GDM1 (cell line): ENCODE data around the gene ACSS1.

Source experiments
- DNase-seq: peaks from one replicate; lab custom pipeline; 2025; lab: John Stamatoyannopoulos, UW

The ACSS1 gene

DNA sequence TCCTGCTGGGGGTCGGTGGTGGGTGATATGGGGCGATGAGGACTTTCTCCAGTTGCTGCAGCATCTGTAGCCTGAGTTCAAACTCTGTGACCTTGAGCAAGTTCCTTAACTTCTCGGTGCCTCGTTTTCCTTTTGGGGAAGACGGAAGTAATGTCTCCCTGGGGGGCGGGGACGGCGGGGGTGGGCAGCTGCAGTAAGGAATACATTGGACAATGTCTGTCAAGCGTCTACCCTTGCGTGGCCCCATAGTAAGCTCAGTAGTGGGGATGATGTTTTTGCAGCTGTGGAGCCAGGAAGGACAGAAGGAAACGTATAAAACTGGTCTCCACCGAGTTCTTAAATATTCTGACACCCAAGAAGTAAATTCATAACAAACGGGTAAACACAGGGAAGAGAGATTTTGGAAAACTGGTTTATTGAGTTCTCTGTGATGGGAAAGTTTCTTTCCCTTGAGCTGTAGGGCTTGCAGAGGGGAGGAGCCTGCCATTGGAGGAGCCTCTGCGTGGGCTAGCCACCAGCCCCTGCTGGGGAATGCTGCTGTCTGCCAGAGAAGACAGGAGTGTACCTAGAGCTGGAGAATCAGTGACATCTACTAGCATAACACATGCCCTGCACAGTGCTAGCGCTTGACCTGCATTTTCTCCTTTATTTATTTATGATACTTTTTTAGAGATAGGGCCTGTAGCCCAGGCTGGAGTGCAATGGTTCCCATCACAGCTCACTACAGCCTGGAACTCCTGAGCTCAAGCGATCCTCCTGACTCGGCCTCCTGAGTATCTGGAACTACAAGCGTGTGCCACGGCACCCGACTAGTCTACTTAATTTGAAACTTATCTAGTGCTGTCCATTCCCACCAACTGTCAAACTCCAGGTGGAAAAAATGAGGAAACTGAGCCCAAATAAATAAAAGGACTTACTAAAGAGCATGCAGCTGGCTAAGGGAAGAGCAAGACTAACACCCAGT lies 1.2 kb upstream of the ACSS1 start:
- peak; percentile 26 for DNase-seq

DNA sequence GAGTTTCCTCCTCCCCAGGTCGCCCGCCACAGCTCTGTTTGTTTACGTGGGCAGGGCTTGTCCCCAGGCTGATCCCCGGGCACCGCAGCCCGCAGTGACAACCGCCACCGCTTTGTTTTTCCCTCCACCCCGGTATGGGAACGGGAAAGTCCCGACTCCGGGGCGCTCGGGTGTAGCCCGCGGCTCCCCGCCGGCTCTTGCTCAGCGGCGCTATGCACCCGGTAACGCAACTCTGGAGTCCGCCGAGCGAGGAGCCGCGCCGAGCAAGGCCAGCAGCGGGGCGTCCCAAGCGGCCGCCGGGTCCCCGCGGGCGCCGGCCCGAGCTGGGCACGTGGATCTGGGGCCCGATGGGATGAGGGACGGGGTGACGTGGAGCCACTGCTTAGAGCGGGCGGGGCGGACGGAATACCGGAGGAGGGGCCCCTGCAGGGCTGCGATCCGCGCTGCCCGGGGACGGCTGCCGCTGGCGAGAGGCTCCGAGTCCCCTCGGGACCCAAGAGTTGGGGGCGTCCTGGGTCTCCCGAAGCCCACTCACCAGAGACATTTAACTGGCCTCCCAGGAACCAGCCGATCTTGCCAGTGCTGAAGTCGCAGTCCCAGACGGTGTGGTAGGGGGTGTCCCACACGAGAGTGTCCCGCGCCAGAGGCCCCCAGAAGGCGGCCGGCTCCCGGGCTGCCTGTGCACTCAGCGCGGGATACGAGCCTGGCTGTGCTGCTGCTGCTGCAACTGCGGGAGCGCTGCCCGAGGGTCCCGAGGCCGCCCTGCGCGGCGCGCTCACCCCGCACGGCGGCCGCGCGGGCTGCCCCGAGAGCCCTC lies 497 bp downstream of the ACSS1 start:
- peak; percentile 33 for DNase-seq

DNA sequence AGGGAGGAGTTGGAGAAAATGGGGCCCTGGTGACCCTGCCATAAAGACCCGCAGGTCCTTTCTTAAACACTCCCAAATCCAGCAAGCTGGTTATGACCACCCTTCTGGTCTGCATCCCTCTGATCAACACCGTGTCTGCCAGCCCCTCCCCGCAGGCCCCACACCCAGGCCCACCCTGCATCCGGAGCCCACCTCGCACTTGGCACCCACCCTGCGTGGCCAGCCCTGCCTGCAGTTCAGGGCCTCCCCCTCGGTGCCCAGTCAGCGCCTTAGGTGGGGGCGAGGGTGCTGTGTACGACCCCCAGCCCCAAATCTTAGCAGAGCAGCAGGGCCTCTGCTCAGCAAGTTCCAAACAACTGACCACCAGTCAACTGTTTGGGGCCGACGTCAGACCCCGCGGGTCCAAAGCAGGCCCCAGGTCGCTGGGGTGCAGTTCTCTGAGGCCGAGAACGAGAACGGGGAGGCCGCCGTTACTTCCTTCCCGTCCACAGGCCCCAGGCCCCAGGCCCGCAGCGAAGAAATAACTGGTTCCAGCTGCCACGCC lies 1.2 kb downstream of the ACSS1 start:
- no peak for DNase-seq

DNA sequence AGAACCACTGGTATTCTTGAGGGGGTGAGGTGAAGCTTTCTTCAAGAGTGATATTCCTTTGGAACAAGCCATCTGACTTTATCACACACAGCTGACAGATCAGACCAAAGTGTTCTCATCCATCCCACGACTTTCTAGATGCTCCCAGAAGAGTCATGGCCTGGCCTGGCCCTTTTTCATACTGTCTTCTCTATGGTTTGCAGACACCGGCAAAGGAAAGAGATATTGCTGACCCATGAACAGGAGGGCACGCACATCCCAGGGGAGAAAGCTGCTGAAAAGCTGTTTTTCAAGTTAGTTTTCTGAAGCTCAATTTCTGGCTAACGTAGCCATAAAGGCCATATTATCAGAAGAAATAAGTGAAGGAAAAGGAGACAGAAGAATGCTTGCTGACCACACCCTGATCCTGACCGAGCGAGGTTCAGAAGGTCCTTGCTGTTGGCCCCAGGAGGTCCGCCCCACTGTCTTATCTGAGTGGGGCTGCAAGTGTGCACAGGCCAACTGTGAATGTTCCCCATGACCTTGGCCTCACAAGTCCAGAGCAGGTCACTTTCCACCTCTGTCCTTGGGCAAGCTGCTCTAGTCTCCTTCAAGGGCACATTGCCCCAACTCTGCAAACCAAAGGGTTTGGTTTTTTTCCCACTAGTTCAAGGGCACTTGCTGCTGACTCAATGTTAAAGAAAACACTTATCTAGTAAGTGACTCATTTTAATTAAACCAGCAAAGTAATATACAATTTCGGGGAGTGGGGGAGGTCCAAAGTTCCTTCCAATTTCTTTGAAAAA lies 2.0 kb downstream of the ACSS1 start:
- DNase-seq: no peak

DNA sequence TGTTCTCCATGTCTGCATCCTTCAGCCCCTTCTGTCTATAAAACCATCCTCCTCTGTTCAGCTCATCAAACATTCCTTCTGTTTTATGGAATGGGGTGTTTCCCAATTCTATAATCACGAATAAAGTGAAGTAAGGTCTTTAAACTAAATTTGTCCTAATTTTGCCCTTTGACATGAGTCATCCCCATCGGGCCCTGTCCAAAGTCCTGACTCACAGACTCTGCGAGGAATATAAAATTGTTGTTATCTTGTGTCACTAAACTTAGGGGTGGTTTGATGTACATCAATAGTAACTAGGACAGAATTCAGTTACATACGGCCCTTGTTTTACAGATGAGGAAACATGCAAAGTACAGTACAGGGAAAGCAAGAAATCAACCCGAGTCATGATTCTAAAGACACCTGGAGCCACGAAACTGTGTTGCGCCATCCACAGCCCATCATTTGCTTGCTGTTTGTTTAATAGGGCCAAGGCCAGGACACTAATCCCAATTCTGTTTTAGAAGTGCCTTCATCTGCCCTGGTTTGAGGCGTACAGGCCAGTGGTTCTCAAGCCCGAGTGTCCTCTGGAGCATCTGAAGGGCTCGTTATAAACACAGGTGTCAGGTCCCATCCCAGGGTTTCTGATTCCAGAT lies 2.8 kb downstream of the ACSS1 start:
- DNase-seq: no peak

DNA sequence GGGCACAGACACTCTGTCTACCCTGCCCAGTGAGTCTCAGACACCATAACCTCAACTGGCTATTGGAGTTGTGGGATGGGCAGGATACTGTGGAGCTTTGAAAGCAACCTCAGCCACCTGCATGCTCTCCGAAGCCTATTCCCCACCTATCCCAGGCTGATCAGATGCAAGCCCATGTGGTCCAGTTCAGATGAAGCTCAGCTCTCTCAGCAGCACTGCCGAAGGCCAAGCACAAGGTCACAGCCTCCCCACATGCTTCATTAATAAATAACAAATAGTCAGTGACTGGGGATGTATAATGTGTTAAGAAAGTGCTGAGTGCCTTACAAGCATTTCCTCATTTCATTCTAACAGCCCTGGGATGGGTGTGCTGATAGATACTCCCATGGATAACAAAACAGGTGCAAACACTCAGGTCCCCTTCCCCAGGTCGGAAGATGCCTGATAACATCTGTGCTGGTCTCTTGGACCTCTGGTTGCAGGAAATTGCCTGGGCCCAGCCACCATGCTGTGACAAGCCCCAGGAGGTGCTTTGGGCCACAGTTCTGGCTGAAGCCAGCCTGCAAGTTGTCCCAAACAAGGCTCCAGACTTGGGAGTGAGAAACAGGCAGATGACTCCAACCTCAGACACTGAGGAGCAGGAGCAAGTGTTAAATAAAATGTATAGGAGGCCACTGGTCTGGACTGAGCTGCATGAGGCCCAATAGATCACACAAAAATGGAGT lies 3.7 kb downstream of the ACSS1 start:
- DNase-seq: no peak

DNA sequence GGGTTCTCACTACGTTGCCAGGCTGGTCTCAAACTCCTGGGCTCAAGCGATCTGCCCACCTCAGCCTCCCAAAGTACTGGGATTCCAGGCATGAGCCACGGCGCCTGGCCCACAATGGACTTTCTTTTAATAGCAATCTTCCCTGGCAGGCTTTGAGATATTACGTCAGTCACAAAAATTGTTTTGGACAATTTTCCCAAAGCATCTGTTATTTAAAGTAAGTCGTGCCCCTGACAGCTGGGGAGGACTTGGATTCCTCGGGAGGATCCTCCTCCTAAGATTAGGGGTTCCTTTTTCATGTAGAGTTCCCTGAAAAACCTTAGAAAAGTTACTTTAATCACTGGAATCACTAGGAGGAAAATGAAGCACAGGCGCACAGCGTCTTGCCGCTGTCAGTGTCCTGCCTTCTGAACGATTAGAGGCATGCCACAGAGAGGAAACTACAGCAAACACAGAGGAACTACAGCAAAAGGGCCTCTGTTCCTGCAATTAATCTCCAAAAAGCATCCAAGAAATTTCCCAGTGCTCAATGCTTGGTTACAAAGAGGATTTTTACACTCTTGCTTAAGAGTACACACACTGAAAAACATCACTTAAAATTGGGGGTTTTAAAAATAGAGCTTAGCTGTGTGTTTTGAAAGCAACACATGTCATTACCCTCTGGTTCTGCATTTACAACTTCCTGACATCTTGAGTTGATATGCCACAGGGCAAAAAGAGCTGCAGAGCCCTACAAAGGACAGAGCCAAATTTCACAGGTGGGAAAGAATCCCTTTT lies 4.5 kb downstream of the ACSS1 start:
- peak; percentile 34 for DNase-seq

DNA sequence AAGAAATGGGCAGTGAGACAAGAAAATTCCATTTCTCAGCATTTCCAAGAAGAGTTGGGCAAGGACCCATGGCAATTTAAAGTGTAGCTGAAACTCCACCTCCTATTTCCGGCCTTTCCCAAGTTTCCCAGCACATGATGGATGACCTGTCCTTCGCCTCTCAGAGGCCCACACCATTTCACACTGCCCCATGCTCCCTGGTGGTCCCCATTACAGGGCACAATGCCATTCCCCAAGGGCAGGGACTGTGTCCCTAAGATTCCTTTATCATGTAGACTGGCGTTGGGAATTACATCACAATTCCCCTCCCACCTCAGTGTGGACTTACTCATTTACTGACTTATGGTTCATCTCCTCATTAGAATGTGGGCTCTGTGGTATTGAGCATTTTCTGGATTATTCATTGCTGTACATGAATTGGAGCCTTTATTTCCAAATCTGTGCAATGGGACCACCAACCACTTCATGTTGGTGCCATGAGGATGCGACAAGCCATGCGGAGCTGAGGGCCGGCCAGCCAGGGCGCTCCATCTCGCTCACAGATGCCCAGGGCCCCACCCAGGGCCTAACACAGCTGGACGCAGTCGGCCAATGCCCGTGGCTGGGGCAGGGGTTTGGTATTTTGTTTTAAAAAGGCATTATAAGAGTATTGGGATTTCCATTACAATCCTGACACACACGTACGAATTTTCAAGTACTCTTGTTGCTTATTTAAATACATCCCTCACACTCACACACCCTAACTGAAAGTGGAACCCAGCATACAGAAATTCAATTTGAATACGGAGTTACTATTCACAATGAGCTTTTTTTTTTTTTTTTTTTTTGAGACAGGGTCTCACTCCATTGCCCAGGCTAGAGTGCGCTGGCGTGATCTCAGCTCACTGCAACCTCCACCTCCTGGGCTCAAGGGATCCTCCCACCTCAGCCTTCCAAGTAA lies 5.4 kb downstream of the ACSS1 start:
- DNase-seq: no peak

DNA sequence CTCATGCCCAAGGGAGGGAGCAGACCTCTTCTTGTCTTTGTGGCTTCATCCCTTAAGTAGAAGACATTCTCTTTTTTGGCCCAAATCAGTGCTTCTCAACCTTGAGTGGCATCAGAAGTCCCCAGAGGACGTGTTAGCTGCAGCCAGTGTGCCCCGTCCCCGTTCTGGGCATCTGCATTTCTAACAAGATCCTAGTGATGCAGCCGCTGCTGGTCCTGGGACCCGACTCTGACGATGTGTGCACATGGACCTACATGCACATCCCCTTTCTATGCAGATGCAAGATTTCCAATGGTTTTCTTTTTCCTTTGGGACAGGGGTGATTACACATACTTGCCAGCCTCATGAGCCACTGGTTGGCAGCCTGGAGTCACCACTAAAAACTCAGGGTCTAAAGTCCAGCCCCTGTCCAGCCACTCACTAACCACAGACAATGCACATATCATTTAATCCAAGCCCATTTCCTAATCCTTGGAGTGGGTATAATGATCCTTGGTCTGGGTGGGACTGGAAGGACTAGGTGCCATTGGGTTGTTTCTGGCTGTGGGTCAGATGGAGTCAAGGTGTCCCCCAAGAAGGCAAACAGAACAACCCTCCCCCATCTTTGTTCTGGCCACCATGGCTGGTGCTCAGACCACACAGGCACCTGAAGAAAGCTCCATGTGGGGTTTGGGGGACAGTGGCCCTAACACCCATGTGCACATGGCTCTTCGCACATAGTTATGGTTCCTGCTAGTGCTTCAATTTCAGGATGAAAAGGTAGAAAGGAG lies 6.4 kb downstream of the ACSS1 start:
- DNase-seq: no peak

DNA sequence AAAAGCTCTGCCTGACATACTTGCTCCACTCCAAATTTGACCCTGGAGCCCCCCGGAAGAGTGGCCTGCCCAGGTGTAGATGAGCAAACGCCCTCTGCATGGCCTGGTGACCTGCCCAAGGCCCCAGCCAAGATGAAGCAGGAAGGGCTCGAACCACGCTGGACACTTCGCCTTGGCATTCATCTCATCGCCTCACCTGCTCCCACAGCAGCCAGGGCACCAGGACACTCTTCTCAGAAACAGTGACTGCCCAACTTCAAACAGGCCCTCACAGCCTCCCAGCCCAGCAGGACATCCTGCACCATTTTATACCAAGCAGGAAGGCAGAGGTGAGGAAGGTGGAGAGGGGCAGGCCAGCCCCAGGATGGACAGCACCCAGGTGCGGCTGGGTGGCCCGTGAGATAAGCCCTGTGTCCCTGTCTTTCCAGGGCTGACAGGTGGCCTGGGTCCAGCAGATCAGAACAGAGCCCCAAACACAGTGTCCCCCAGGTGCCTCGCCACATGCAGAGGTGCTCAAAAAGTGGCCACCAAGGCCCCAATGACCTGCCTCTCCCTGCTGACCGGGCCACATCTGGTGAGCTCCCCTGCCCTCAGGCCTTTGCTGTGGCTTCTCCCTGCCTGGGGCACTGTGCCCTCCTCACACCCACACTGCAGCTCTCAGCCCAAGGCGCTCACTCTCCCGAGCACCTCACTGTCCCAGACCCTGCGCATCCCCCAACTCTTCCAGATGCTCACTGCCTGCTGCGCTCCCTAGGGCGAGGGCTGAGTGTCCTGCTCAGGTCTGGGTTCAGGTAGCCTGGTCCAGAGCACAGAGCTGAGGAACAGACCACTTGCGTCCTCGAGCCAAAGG lies 7.2 kb downstream of the ACSS1 start:
- DNase-seq: no peak

DNA sequence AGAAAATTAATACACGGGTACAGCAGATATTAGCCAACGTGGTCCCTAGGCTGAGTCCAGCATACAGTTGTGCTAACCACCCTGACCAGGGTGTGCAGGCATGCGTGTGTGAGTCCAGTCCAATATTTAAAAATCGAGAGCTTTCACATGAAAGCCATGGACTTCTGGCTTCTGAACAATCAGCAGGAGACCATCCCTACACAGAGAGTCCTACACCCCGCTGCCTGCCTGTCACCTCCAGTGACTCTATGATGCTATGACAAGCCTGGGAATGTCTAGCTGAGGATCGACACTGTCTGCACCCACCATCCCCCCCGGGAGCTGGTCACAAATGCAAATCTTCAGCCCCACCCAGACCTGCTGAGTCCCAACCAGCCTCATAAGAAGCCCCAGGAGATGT lies 7.9 kb downstream of the ACSS1 start:
- DNase-seq: no peak

DNA sequence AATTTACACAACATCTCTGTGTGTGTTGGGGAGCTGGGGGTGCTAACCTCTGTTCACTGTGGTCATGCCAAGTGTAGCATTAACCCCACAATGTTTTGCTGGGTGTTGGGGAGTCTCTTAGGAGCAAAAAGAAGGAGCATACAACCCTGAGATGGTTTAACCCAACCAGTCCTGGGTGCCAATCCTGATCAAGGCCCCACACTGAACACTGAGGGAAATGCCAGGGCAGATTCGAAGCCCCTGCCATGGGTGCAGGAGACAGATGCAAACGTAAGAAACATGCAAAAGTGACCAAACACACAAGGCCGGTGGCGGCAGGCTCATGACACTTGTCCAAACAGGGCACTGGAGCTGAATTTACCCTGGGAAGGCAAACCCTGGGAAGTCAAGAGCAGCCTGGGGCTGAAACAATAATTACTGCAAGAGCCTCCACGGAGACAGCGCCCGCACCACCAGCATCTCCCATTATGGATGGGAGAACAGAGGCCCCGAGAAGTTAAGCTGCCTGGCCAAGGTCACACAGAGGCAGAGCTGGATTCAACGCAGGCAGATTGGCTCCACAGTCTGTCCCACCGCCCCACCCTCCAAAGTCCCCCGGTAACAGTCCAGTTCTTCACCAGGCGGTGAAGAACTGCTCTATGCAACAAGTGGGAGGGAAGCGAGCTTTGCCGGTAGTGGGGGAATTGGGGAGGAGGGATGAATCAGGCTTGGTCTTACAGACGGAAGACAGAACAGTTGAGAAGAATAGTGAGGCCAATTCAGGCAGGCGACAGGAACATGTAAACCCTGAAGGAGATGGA lies 8.5 kb downstream of the ACSS1 start:
- DNase-seq: no peak

DNA sequence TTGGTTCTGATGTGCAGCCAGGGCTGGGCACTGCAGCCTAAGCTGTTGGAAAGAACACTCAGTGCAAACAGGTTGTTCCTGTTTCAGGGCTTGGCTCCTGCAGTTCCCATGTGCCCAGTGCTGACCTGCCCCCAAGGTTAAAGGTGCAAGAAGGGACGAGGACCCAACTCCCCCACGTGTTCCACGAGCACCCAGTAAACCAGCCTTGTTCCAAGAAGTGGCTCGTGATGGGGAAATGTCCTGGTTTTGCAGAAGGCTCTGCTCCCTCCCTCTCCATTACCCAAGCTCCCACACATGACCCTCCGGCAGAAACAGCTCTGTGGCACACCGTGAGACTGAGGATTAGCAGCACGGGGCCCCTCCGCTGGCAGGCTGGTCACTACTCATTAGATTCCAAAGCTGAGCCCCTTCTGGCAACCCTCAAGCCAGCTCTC lies 9.4 kb downstream of the ACSS1 start:
- no peak for DNase-seq

DNA sequence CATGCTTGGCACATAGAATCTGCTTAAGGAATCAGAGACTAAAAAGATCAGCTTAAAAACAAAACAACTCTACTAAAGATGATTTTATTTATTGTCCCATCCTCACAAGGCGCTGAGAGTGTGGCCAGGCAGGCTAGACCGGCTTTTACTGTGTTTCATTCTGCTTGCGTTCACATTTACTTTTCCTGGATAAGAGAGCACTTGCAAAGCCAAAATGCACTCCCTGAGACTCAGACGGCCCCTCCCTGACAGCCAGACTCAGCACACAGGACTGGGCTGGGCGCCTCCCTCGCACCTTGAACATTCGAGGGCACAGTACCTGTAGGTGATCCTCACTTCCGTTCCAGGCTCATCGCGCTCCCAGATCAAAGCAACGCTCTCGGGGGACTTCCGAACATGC lies 10.2 kb downstream of the ACSS1 start:
- DNase-seq: no peak

DNA sequence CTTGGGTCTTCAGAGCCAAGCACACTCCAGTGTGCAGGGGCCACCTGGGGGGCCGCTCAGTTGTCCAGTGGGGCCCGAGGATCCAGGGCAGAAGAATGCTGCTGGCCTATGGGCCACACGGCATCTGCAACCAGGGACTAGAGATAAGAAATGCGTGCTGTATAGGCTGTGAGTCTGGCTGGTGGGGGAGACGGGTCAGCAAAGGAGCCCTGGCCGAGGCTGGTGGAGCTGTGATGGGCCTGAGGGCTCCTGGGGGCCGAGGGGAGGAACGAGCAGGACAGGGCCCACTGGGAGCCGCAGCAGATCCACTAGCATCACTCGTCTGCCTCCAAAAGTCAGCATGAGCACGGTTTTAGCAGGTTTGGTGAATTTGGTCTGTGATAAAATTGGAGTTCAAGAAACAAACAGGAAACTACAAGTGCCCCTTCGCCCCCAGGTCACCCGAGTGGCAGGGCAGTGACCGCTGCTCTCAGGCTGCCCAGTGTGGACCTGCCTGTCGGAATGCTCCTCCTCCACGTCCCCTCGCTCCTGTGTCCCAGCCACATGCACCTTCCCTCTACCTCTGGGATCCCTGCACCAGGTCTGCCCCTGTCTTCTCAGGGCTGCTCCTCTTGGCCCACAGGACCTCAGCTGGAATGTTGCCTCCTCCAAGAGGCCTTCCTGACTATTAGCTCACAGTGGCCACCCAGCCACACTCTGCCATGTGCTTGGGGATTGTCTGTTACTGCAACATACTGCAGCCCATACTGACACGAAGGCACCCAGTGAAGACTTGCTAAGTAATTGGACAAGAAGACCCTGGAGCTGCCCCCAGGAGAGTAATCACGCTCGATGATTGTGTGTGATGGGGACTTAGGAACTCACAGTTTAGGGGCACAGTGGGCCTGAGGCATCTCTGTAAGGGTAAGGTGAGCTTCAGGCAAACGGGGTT lies 10.9 kb downstream of the ACSS1 start:
- DNase-seq: no peak
